Hematopoietic multipotent progenitor cell treated with erythropoietin and hydrocortisone succinate and interleukin-3 and kit ligand, for 4 days (in vitro differentiated cells): ENCODE measurements around the gene USHBP1.

Experiments used
- DNase-seq: peaks from one replicate; pipeline ENCODE4 v3.0.0-alpha.2; 2015

USHBP1 gene

DNA sequence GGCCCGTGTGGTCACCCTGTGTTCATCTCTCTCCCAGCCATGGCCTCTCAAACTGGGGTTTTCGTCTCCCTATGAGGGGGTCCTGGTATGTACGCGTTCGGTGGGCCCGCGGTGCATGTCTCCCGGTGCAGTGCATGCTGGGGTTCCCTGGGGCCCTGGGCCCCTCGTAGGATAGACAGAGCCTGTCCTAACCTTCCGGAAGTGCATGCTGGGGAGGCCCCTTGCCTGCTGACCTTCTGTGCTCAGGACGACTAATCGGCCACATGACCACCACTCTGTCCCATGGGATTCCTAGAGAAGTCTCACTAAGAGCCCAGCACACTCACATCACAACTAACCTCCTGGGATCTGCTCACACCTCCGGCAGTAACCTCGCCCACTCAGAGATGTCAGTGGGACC, 54.2 kb downstream of the USHBP1 start:
- DNase-seq = no peak

GRCh38 chr19:17209126-17210036, 55.2 kb downstream of the USHBP1 start:
- peak; percentile 93 for DNase-seq

- no peak for DNase-seq
Observed at GRCh38 chr19:17206736-17207581, 57.6 kb downstream of the USHBP1 start.

DNA sequence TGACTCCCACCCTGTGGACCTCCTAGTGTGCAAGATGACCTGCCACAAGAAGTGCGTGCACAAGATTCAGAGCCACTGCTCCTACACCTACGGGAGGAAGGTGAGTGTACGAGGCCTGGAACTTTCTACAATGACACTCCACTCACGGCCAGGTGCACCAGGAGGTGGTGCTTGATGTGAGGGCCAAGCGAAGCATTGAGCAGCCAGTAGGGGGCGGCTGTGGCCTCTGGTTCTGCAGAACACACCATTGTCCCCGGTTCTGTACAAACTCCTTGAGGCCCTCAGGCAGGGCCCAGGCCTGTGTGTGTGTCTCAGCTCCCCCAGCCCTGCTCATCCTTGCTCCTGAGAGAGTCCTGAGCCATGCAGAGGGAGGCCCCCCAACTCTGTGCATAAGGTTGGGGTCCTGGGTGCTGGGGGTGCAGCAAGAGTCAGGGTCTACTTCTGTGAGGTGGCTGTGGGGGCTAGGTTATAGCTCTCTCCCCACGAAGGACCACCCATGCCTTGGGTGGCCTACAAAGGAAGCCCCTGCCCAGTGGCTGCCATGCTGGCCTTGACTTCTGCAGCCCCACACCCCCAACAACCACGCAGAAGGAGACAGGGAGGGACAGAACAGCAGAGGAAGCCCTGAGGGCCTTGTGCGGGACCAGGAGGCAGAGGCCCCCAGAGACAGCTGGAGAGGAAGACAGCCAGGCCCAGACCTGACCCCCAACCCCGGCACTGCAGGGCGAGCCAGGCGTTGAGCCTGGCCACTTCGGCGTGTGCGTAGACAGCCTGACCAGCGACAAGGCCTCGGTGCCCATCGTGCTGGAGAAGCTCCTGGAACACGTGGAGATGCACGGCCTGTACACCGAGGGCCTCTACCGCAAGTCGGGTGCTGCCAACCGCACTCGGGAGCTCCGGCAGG, 59.1 kb downstream of the USHBP1 start:
- peak; percentile 79 for DNase-seq

DNA sequence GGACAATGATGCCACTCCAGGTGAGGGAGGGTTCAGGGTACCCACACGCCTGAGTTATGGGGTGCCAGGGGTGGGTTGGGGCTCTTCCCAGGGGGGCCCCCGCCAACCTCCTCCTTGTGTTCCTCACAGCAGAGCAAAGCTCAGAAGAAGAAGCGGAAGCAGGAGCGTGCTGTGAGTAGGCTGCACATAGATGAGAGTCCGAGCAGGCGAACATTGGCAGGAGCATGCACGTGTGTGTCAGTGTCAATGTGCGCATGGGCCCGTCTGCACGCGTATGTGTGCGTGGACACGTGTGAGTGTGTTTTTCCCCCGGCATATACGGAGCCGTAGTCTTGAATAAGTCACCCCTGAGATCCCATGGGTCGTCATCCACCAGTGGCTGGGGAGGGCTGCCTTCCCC, 61.8 kb downstream of the USHBP1 start:
- no peak for DNase-seq

DNA sequence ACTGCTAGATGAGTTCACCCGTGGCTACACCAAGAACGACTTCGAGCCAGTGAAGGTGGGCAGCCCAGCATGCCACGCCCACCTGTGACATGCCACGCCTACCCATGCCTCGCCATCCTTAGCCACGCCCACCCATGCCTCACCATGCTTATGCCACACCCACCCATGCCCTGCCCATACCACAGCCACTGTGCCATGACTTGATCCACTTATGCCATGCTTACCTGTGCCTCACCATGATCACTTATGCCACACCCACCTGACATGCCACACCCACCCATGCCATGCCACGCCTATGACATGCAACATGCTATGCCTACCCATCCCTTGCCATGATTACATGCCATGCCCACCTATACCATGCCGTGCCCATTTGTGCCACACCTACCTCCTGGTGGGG, 62.3 kb downstream of the USHBP1 start:
- DNase-seq = peak; percentile 64

GRCh38 chr19:17200408-17201079, 64.0 kb downstream of the USHBP1 start:
- no peak for DNase-seq
